DOHH2 (cell line): ENCODE results near the gene METTL22.

Experiments used
- EZH2phosphoT487 ChIP-seq: fragments of 200-600 bp; sonication (generic); IDR thresholded peaks from 2 replicates; pipeline ENCODE4 v1.6.1; 2017; ENCODE audit warnings: borderline replicate concordance, mild to moderate bottlenecking, antibody characterized with exemption, low read length, moderate library complexity, mixed read lengths
- TF ChIP-seq, protein P1 (sequence below): fragments of 200-600 bp; sonication (generic); IDR thresholded peaks from one replicate; pipeline ENCODE4 v1.5.1; 2014; ENCODE audit warnings: antibody characterized with exemption, mild to moderate bottlenecking, low read depth, low read length; ENCODE audit not compliant: poor library complexity, severe bottlenecking

GRCh38 chr16:8667492-8667891, 46.0 kb downstream of the METTL22 start:
- TF ChIP-seq, protein P1, sequence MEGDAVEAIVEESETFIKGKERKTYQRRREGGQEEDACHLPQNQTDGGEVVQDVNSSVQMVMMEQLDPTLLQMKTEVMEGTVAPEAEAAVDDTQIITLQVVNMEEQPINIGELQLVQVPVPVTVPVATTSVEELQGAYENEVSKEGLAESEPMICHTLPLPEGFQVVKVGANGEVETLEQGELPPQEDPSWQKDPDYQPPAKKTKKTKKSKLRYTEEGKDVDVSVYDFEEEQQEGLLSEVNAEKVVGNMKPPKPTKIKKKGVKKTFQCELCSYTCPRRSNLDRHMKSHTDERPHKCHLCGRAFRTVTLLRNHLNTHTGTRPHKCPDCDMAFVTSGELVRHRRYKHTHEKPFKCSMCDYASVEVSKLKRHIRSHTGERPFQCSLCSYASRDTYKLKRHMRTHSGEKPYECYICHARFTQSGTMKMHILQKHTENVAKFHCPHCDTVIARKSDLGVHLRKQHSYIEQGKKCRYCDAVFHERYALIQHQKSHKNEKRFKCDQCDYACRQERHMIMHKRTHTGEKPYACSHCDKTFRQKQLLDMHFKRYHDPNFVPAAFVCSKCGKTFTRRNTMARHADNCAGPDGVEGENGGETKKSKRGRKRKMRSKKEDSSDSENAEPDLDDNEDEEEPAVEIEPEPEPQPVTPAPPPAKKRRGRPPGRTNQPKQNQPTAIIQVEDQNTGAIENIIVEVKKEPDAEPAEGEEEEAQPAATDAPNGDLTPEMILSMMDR = no peak
- TF ChIP-seq EZH2phosphoT487 = no peak
